Spleen (tissue), 11 donors: Measurements from ENCODE around the gene NMT2. TPM values are rescaled to one million over a fixed set of nuclear protein-coding genes. Genes with fewer than 3 reads are reported as not detected.

Source experiments
- DNase-seq: peaks from one replicate; pipeline ENCODE4 v3.0.0-alpha.2; 2020
- H3K27ac ChIP-seq, 8 donors: fragments of 200-600 bp; sonication (generic) in 7 of 8; 1 replicate in 4 of 8; 2 replicates in 4 of 8; pipeline versions ENCODE4 v1.5.0 to v1.8.0; 2016 to 2021; ENCODE audit warnings: inconsistent platforms in 4 of 8, mild to moderate bottlenecking in 4 of 8, moderate library complexity in 1 of 8
- H3K27me3 ChIP-seq, 7 donors: fragments of 200-600 bp; sonication (generic) in 6 of 7; replicated peaks in 1 of 7; 1 replicate in 4 of 7; 2 replicates in 3 of 7; pipeline versions ENCODE4 v1.5.0 to v1.8.0; 2016 to 2021; ENCODE audit warnings: inconsistent platforms in 3 of 7, mild to moderate bottlenecking in 1 of 7
- H3K36me3 ChIP-seq, 6 donors: fragments of 200-600 bp; sonication (generic) in 5 of 6; 1 replicate in 4 of 6; 2 replicates in 2 of 6; pipeline versions ENCODE4 v1.5.0 to v1.8.0; 2016 to 2021; ENCODE audit warnings: inconsistent platforms in 2 of 6
- H3K4me1 ChIP-seq, 6 donors: fragments of 200-600 bp; sonication (generic) in 5 of 6; 1 replicate in 3 of 6; 2 replicates in 3 of 6; pipeline versions ENCODE4 v1.5.0 to v1.8.0; 2016 to 2021; ENCODE audit warnings: inconsistent platforms in 3 of 6
- H3K4me3 ChIP-seq, 8 donors: fragments of 200-600 bp; sonication (generic) in 7 of 8; 1 replicate in 4 of 8; 2 replicates in 4 of 8; pipeline versions ENCODE4 v1.5.0 to v1.8.0; 2016 to 2021; ENCODE audit warnings: inconsistent platforms in 4 of 8, mild to moderate bottlenecking in 4 of 8, moderate library complexity in 2 of 8
- H3K9me3 ChIP-seq, 8 donors: fragments of 200-600 bp; sonication (generic) in 7 of 8; 1 replicate in 4 of 8; 2 replicates in 4 of 8; pipeline versions ENCODE4 v1.5.0 to v1.8.0; 2016 to 2021; ENCODE audit warnings: inconsistent platforms in 4 of 8
- CTCF ChIP-seq, 11 experiments: fragments of 200-600 bp in 7 of 11; fragments of 450-650 bp in 4 of 11; sonication (generic) in 4 of 11; IDR thresholded peaks in 8 of 11; conservative IDR thresholded peaks in 3 of 11; 1 replicate in 7 of 11; 2 replicates in 4 of 11; pipeline versions ENCODE4 v1.4.0 to v1.8.0; 2016 to 2021; ENCODE audit warnings: antibody characterized with exemption in 11 of 11, inconsistent platforms in 4 of 11, mild to moderate bottlenecking in 1 of 11
- POLR2A ChIP-seq, 3 donors: fragments of 450-650 bp; IDR thresholded peaks; one replicate each; pipeline ENCODE4 v1.5.1; 2017; ENCODE audit warnings: antibody characterized with exemption in 3 of 3, mild to moderate bottlenecking in 1 of 3
- POLR2AphosphoS5 ChIP-seq, 3 donors: sonication (generic); formaldehyde crosslinking; IDR thresholded peaks; one replicate each; pipeline ENCODE4 v1.5.1; 2017; ENCODE audit warnings: antibody characterized with exemption in 3 of 3
- whole genome bisulfite sequencing, 5 donors: extraction: QIAGEN DNeasy Blood & Tissue Kit in 3 of 5; methylation state at CpG; one replicate each; pipeline versions ENCODE4 v1.1.5 to v1.1.7; 2013 to 2018; 5-methylcytosine and 5-hydroxymethylcytosine counted together
- intact Hi-C: fragments of 100-400 bp; cut with DNase I; formaldehyde crosslinking; loops from one replicate; pipeline ENCODE4 v1.15.0; 2023; ENCODE audit warnings: low total_unique reads
- polyA plus RNA-seq, 3 donors: library from polyadenylated mRNA; stranded (reverse); fragments of 200-250 nt; gene quantifications; one replicate each; pipeline ENCODE4 v1.2.1, GENCODE V29; 2013
- total RNA-seq, 7 donors: library from RNA; depleted of rRNA in 3 of 7; stranded (reverse); fragments of >200 nt in 3 of 7; fragmentation: NEBNext Ultra II Directional in 4 of 7; extraction: Animal tissue kit (Norgen Biotek cat#: 25700) in 4 of 7; gene quantifications; one replicate each; pipeline versions ENCODE4 v1.1.0 to v1.2.1, GENCODE V29; 2016 to 2021
- donor health status: healthy with polysubstance abuse.
- donor health status: DM: no; HTN: no; CAD: no; lungs with moderate emphysema.
- donor health status: DM: no; HTN: no; CAD: no.
- donor health status: Bipolar disorder and iron deficiency.
- donor health status: healthy.
- donor health status: DM: no; HTN: no; CAD: no.
- donor health status: DM: yes; HTN: yes; CAD: no.

Gene NMT2
- total and polyA plus RNA-seq, 10 donors = 4.3 to 19.2 (median 12.8) TPM

GRCh38 chr10:15092855-15093408, 75.6 kb downstream of the NMT2 start:
- intact Hi-C loops = loop anchor here (10.0 kb wide), 1 partner anchor 138 kb away; the partner anchor contains the start of genes DCLRE1C and MEIG1
- H3K4me1 ChIP-seq = peaks cover 16 to 26% (median 23%) of the 10 kb centered on the region in 6 donors
- H3K36me3 ChIP-seq = no peaks in the 10 kb centered on the region
- no peak for DNase-seq
- H3K4me3 ChIP-seq = no peak overlapping the region
- 85 to 92% (median 87%) methylated on average over 13 to 16 of the region's 16 CpGs for WGBS, 5 donors
- no peak for TF ChIP-seq POLR2AphosphoS5 (IDR thresholded peaks at IDR 0.05)
- no peak for TF ChIP-seq CTCF (IDR thresholded peaks at IDR 0.05 in 8 of 11, conservative IDR thresholded peaks at IDR 0.05 in 3 of 11)
- TF ChIP-seq POLR2A (IDR thresholded peaks at IDR 0.05) = no peak
- peaks cover 0 to 12% (median 0%) of the 10 kb centered on the region in 7 donors for H3K27me3 ChIP-seq
- no peak overlapping the region for H3K27ac ChIP-seq
- no peaks in the 10 kb centered on the region for H3K9me3 ChIP-seq

GRCh38 chr10:15091418-15091817, 77.1 kb downstream of the NMT2 start:
- H3K9me3 ChIP-seq = no peaks in the 10 kb centered on the region
- DNase-seq = no peak
- no peaks in the 10 kb centered on the region for H3K36me3 ChIP-seq
- no peak for TF ChIP-seq POLR2A (IDR thresholded peaks at IDR 0.05)
- no peak for TF ChIP-seq POLR2AphosphoS5 (IDR thresholded peaks at IDR 0.05)
- no peak for TF ChIP-seq CTCF (IDR thresholded peaks at IDR 0.05 in 8 of 11, conservative IDR thresholded peaks at IDR 0.05 in 3 of 11)
- peaks cover 0 to 12% (median 0%) of the 10 kb centered on the region in 7 donors for H3K27me3 ChIP-seq
- intact Hi-C loops = loop anchor here (10.0 kb wide), 1 partner anchor 137 kb away; the partner anchor contains the start of genes DCLRE1C and MEIG1
- H3K27ac ChIP-seq = no peak overlapping the region
- H3K4me3 ChIP-seq = no peak overlapping the region
- H3K4me1 ChIP-seq = peaks cover 10 to 22% (median 17%) of the 10 kb centered on the region in 6 donors
- WGBS, 5 donors = 81 to 92% (median 85%) methylated on average over 5 of the region's 5 CpGs

- peaks cover 0 to 12% (median 0%) of the 10 kb centered on the region in 7 donors for H3K27me3 ChIP-seq
- H3K27ac ChIP-seq = peak within 1 kb of the TSS in 2 of 8 donors; percentile 9 to 46
- peaks cover 10 to 30% (median 13%) of the 10 kb centered on the region in 6 donors for H3K4me1 ChIP-seq
- H3K9me3 ChIP-seq = no peaks in the 10 kb centered on the region
- intact Hi-C loops = no loop called here
- DNase-seq = peak; percentile 93
- peak within 1 kb of the TSS; percentile 55 to 84 (median 62) for H3K4me3 ChIP-seq
- no peaks in the 10 kb centered on the region for H3K36me3 ChIP-seq
- WGBS, 5 donors = 6 to 9% (median 7%) methylated on average over 44 to 63 of the region's 63 CpGs
- TF ChIP-seq POLR2AphosphoS5 (IDR thresholded peaks at IDR 0.05) (peak; percentile 12 to 75 (median 72)), POLR2A (IDR thresholded peaks at IDR 0.05) (no peak), CTCF (IDR thresholded peaks at IDR 0.05 in 8 of 11, conservative IDR thresholded peaks at IDR 0.05 in 3 of 11) (peak; percentile 67 to 86 (median 81))
Measured at GRCh38 chr10:15088428-15089261, 79.8 kb downstream of the NMT2 start, which contains the start of gene ACBD7. TSS of gene ACBD7 (minus strand) at chr10:15088776. CDS start at chr10:15088728, 48 bp downstream.
